Body of pancreas (tissue), 4 donors: Measurements from ENCODE around the gene PALLD. TPM values are rescaled to one million over a fixed set of nuclear protein-coding genes. Genes with fewer than 3 reads are reported as not detected.

Experiments
- ATAC-seq: fragments of 150-250 bp; one replicate; pipeline ENCODE4 v1.9.1; 2016
- DNase-seq, 4 donors: peaks; one replicate each; pipeline ENCODE4 v3.0.0-alpha.2; 2019
- H3K27ac ChIP-seq, 4 donors: fragments of 200-600 bp; sonication (generic); 1 replicate in 3 of 4; 2 replicates in 1 of 4; pipeline versions ENCODE4 v1.5.1 to v1.6.1; 2016 to 2019; ENCODE audit warnings: mild to moderate bottlenecking in 1 of 4, mixed read lengths in 1 of 4, moderate library complexity in 1 of 4
- H3K27me3 ChIP-seq, 2 donors: fragments of 200-600 bp; sonication (generic); one replicate each; pipeline ENCODE4 v1.6.0; 2016; ENCODE audit warnings: mild to moderate bottlenecking in 1 of 2
- H3K36me3 ChIP-seq, 2 donors: fragments of 200-600 bp; sonication (generic); replicated peaks in 1 of 2; 2 replicates each; pipeline ENCODE4 v1.5.1; 2016; ENCODE audit warnings: low read depth in 2 of 2; ENCODE audit not compliant: insufficient read depth in 1 of 2
- H3K4me1 ChIP-seq: fragments of 200-600 bp; sonication (generic); one replicate; pipeline ENCODE4 v1.6.0; 2016
- H3K4me3 ChIP-seq, 2 donors: fragments of 200-600 bp; sonication (generic); 1 replicate in 1 of 2; 2 replicates in 1 of 2; pipeline ENCODE4 v1.5.1; 2016 to 2019
- H3K9me3 ChIP-seq, 3 donors: fragments of 200-600 bp; sonication (generic); 1 replicate in 2 of 3; 2 replicates in 1 of 3; pipeline ENCODE4 v1.5.1; 2016
- POLR2A ChIP-seq, 3 donors: fragments of 450-650 bp; IDR thresholded peaks; one replicate each; pipeline ENCODE4 v1.6.1; 2016; ENCODE audit warnings: antibody characterized with exemption in 3 of 3, mild to moderate bottlenecking in 2 of 3
- WGBS, 2 donors: methylation state at CpG; one replicate each; pipeline ENCODE4 v1.1.5; 2017; 5-methylcytosine and 5-hydroxymethylcytosine counted together
- intact Hi-C: fragments of 100-400 bp; cut with DNase I; formaldehyde crosslinking; loops from one replicate; pipeline ENCODE4 v1.15.1; 2023
- total RNA-seq, 2 donors: library from RNA; depleted of rRNA; stranded (reverse); fragments of >200 nt; gene quantifications; one replicate each; pipeline ENCODE4 v1.1.0, GENCODE V29; 2016
- TF ChIP-seq, protein P1 (sequence below), 7 experiments: fragments of 450-650 bp in 4 of 7; fragments of 200-600 bp in 3 of 7; sonication (generic) in 3 of 7; IDR thresholded peaks; one replicate each; pipeline ENCODE4 v1.5.1; 2016 to 2019; ENCODE audit warnings: antibody characterized with exemption in 7 of 7

Gene PALLD
- total RNA-seq, 2 donors from 2014 or later = 46.8 to 52.4 TPM

DNA sequence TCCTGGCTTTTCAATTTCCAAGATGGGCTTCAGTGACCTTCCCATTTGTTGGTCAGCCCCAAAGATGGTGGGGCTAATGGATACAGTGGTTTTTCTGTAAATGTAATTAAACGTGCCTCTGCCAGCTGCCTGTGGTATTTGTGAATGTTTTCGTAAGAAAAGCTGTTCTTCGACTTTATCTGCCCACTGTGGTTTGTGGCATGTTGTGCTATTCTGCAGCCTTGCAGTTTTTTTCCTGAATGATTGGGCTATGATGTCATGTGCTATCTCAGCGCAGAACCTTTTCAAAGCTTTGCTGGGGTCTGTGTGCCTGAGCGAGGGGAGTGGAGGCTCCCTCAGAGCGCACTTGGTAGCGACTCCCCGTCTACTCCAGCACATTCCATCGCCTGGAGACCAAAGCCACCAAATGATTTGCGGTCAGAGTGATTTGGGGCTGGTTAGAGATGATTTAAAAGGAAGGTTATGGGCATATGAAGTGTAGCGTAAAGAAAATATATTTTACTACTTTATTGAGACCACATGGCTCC is 137.5 kb downstream of the PALLD start:
- Histone ChIP-seq H3K27ac (no peak overlapping the region), H3K36me3 (no peaks in the 10 kb centered on the region), H3K4me1 (peaks cover 14% of the 10 kb centered on the region), H3K4me3 (no peak overlapping the region), H3K9me3 (no peaks in the 10 kb centered on the region), H3K27me3 (no peaks in the 10 kb centered on the region)
- WGBS, 2 donors = 49 to 57% methylated on average over 11 of the region's 11 CpGs
- ATAC-seq (no peak), DNase-seq (no peak)
- TF ChIP-seq POLR2A (IDR thresholded peaks at IDR 0.05) = no peak
- TF ChIP-seq, protein P1, sequence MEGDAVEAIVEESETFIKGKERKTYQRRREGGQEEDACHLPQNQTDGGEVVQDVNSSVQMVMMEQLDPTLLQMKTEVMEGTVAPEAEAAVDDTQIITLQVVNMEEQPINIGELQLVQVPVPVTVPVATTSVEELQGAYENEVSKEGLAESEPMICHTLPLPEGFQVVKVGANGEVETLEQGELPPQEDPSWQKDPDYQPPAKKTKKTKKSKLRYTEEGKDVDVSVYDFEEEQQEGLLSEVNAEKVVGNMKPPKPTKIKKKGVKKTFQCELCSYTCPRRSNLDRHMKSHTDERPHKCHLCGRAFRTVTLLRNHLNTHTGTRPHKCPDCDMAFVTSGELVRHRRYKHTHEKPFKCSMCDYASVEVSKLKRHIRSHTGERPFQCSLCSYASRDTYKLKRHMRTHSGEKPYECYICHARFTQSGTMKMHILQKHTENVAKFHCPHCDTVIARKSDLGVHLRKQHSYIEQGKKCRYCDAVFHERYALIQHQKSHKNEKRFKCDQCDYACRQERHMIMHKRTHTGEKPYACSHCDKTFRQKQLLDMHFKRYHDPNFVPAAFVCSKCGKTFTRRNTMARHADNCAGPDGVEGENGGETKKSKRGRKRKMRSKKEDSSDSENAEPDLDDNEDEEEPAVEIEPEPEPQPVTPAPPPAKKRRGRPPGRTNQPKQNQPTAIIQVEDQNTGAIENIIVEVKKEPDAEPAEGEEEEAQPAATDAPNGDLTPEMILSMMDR (IDR thresholded peaks at IDR 0.05) = no peak
- intact Hi-C loops = no loop called here

DNA sequence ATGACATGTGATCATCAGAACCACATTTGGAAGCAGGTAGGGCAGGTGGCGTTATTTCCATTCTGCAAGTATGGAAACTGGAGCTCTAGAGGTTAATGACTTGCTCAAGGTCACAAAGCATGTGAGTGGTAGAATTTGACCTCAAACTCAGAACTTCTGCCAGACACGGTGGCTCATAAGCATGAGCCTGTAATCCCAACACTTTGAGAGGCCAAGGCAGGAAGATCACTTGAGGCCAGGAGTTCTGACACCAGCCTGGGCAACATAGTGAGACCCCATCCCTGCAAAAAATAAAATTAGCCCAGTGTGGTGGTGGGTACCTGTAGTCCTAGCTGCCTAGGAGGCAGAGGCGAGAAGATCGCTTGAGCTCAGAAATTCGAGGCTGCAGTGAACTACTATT is 139.2 kb downstream of the PALLD start:
- intact Hi-C loops = no loop called here
- Histone ChIP-seq H3K36me3 (no peaks in the 10 kb centered on the region), H3K27ac (no peak overlapping the region), H3K27me3 (no peaks in the 10 kb centered on the region), H3K4me3 (no peak overlapping the region), H3K9me3 (no peaks in the 10 kb centered on the region), H3K4me1 (peaks cover 9% of the 10 kb centered on the region)
- WGBS, 2 donors = 66 to 69% methylated on average over 5 of the region's 5 CpGs
- TF ChIP-seq, protein P1 (IDR thresholded peaks at IDR 0.05) = no peak
- TF ChIP-seq POLR2A (IDR thresholded peaks at IDR 0.05) = no peak
- ATAC-seq = no peak
- no peak for DNase-seq

DNA sequence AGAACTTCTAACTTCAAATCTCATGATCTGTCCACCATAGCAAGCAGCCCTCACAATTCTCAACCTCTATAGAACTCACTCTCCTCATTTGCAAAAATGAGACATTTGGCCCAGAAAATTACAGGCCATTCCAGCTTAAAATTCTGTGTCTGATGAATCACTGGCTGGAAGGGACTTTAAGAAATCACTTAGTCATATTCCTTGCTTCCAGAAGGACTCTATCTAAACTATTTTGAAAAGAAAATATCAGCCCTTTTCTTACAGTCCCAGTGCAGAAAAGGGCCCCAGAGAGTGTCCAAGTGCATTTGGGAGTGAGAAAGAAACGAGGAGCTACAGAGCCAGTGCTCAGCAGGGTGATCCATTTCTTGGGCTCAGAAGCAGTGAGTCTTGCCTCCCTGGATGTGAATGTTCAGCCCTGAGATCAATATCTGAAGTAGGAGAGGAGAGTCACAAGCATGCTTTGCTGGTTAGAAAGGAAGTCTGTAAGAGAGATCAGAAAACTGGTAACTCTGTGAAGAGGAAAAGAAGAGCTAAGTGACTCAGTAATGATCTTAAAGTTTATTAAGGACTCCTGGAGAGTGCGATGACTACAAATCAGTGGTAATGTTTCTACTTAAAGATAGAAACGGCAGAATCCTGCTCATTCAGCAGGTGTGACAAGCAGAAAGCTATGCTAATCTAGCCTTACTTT is 139.8 kb downstream of the PALLD start:
- H3K36me3 ChIP-seq = no peaks in the 10 kb centered on the region
- ATAC-seq (no peak), DNase-seq (no peak)
- peaks cover 6% of the 10 kb centered on the region for H3K4me1 ChIP-seq
- no peaks in the 10 kb centered on the region for H3K9me3 ChIP-seq
- H3K27me3 ChIP-seq = no peaks in the 10 kb centered on the region
- 56 to 64% methylated on average over 3 of the region's 3 CpGs for WGBS, 2 donors
- TF ChIP-seq POLR2A (IDR thresholded peaks at IDR 0.05) = no peak
- TF ChIP-seq, protein P1 (IDR thresholded peaks at IDR 0.05) = no peak
- H3K27ac ChIP-seq = no peak overlapping the region
- intact Hi-C loops = no loop called here
- H3K4me3 ChIP-seq = no peak overlapping the region

DNA sequence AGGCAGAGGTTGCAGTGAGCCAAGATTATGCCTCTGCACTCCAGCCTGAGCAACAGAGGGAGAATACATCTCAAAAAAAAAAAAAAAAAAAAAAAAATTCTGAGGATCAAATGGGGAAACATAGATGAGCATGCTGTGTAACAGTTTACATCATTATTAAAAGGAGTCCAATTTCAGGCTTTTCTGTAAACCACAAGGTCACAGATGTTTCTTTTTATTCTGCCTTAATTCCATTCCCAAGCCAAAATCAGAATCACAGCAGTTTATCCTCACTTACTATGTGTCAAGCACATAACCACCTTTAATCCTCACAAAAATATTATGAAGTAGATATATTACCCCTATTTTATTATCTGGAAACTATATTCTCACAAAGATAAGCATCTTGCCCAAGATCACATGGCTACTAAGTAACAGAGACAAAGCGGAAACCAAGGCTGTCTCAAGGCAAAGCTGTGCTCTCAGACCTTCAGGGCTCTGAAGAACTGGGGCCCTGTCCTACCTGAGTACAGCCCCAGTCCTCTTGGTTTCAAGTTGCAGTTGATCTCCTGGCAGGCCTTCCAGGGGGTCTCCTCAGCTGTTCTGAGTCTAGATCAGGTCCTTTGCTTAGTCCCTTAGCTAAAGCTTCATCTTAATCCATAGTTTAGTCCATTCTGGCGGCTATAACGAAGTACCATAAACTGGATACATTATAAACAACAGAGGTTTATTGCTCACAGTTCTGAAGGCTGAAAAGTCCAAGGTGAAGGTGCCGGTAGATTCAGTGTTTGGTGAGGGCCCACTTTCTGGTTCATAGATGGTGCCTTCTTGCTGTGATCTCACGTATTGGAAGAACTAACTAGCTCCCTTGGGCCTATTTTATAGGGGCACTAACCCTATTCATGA is 141.3 kb downstream of the PALLD start:
- 83 to 97% methylated on average over 5 of the region's 5 CpGs for WGBS, 2 donors
- ATAC-seq = peak; percentile 40
- TF ChIP-seq, protein P1 (IDR thresholded peaks at IDR 0.05) = no peak
- no peak for TF ChIP-seq POLR2A (IDR thresholded peaks at IDR 0.05)

More for the DNA sequence above, 141.3 kb downstream of the PALLD start:
- intact Hi-C loops = no loop called here
- H3K4me3 ChIP-seq = no peak overlapping the region
- H3K36me3 ChIP-seq = no peaks in the 10 kb centered on the region
- H3K27ac ChIP-seq = no peak overlapping the region
- H3K9me3 ChIP-seq = no peaks in the 10 kb centered on the region
- H3K4me1 ChIP-seq = no peaks in the 10 kb centered on the region
- H3K27me3 ChIP-seq = no peaks in the 10 kb centered on the region
- DNase-seq = no peak
